Fibroblast of lung (primary cell): ENCODE data around the gene PPP2R2D.

Source experiments
- EZH2 ChIP-seq: IDR thresholded peaks from 2 replicates; pipeline ENCODE4 v1.5.1; 2012; ENCODE audit warnings: low read length, control low read depth, mild to moderate bottlenecking; ENCODE audit errors: missing control alignments
- TF ChIP-seq, protein P1 (sequence below), 2 donors: IDR thresholded peaks in 1 of 2; conservative IDR thresholded peaks in 1 of 2; 1 replicate in 1 of 2; 2 replicates in 1 of 2; pipeline ENCODE4 v1.5.1; 2011 to 2012; ENCODE audit warnings: low read length in 2 of 2, control low read depth in 1 of 2, inconsistent platforms in 1 of 2, low read depth in 1 of 2, mild to moderate bottlenecking in 1 of 2

DNA sequence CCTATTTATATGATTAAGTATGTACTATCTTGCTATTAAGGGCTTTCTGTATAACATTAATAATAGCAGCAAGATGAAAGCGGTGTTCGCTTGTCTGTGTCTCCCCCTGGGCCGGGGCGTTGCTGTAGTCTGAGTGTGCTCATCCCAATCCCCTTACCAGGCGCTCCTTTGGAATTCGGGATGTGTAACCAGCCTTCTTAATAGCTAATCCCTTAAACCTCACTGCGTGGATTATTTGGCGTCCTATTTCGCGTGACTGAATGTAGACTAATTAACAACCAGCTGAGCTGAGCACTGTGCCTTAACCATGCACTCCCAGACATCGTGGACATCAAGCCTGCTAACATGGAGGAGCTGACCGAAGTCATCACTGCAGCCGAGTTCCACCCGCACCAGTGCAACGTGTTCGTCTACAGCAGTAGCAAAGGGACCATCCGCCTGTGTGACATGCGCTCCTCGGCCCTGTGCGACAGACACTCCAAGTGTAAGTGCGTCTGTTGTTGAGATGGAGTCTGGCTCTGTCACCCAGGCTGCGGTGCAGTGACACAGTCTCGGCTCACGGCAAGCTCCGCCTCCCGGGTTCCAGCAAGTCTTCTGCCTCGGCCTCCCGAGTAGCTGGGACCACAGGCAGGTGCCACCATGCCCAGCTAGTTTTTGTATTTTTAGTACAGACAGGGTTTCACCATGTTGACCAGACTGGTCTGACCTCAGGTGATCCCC lies 44.3 kb downstream of the PPP2R2D start:
- TF ChIP-seq, protein P1, sequence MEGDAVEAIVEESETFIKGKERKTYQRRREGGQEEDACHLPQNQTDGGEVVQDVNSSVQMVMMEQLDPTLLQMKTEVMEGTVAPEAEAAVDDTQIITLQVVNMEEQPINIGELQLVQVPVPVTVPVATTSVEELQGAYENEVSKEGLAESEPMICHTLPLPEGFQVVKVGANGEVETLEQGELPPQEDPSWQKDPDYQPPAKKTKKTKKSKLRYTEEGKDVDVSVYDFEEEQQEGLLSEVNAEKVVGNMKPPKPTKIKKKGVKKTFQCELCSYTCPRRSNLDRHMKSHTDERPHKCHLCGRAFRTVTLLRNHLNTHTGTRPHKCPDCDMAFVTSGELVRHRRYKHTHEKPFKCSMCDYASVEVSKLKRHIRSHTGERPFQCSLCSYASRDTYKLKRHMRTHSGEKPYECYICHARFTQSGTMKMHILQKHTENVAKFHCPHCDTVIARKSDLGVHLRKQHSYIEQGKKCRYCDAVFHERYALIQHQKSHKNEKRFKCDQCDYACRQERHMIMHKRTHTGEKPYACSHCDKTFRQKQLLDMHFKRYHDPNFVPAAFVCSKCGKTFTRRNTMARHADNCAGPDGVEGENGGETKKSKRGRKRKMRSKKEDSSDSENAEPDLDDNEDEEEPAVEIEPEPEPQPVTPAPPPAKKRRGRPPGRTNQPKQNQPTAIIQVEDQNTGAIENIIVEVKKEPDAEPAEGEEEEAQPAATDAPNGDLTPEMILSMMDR (conservative IDR thresholded peaks at IDR 0.05 in 1 of 2, IDR thresholded peaks at IDR 0.05 in 1 of 2; ENCODE audit: low read depth in 1 of 2, low read length in 2 of 2), result no peak
- TF ChIP-seq EZH2, result no peak
